Mesenchymal stem cell (in vitro differentiated cells and primary cell): ENCODE data around the gene PDE6B.

Experiments
- DNase-seq: peaks from one replicate; pipeline ENCODE4 v3.0.0-alpha.2; 2013
- H2AFZ ChIP-seq: one replicate; pipeline ENCODE4 v1.6.1; 2013; ENCODE audit warnings: low read depth, mild to moderate bottlenecking, control low read depth, inconsistent platforms, low read length, moderate library complexity
- H2AK5ac ChIP-seq: 2 replicates; pipeline ENCODE4 v1.6.1; 2013; ENCODE audit warnings: low read length, moderate library complexity, mild to moderate bottlenecking, inconsistent platforms; ENCODE audit not compliant: severe bottlenecking
- H2BK120ac ChIP-seq: one replicate; pipeline ENCODE4 v1.6.1; 2013; ENCODE audit warnings: low read depth, mild to moderate bottlenecking, inconsistent platforms, low read length, moderate library complexity
- H2BK12ac ChIP-seq, 2 experiments: one replicate each; pipeline ENCODE4 v1.6.1; 2013; ENCODE audit warnings: inconsistent platforms in 2 of 2, low read length in 2 of 2, mild to moderate bottlenecking in 2 of 2, moderate library complexity in 2 of 2, control low read depth in 1 of 2
- H2BK15ac ChIP-seq: one replicate; pipeline ENCODE4 v1.6.1; 2013; ENCODE audit warnings: mild to moderate bottlenecking, low read depth, inconsistent platforms; ENCODE audit not compliant: poor library complexity, severe bottlenecking
- H2BK5ac ChIP-seq: 2 replicates; pipeline ENCODE4 v1.6.1; 2013; ENCODE audit warnings: low read depth, mild to moderate bottlenecking, low read length, control low read depth, inconsistent platforms; ENCODE audit not compliant: poor library complexity, severe bottlenecking
- H3K14ac ChIP-seq, 2 experiments: one replicate each; pipeline ENCODE4 v1.6.1; 2013; ENCODE audit warnings: inconsistent platforms in 2 of 2, low read length in 2 of 2, control low read depth in 1 of 2, mild to moderate bottlenecking in 1 of 2, moderate library complexity in 1 of 2
- H3K18ac ChIP-seq, 2 experiments: one replicate each; pipeline ENCODE4 v1.6.1; 2013; ENCODE audit warnings: inconsistent platforms in 2 of 2, low read length in 2 of 2, control low read depth in 1 of 2, low read depth in 1 of 2, mild to moderate bottlenecking in 1 of 2
- H3K23ac ChIP-seq, 2 experiments: one replicate each; pipeline ENCODE4 v1.6.1; 2013; ENCODE audit warnings: inconsistent platforms in 2 of 2, low read length in 2 of 2, mild to moderate bottlenecking in 2 of 2, moderate library complexity in 2 of 2, control low read depth in 1 of 2
- H3K27ac ChIP-seq: 2 replicates; pipeline ENCODE4 v1.5.1; 2013; ENCODE audit warnings: mild to moderate bottlenecking, moderate library complexity, low read length, control low read depth, inconsistent platforms; ENCODE audit not compliant: poor library complexity, severe bottlenecking
- H3K27me3 ChIP-seq, 2 experiments: 2 replicates each; pipeline versions ENCODE4 v1.6.1 to v1.7.0; 2013; ENCODE audit warnings: low read length in 2 of 2, mild to moderate bottlenecking in 2 of 2, moderate library complexity in 2 of 2, control low read depth in 1 of 2, inconsistent platforms in 1 of 2; ENCODE audit not compliant: control insufficient read depth in 1 of 2, insufficient read depth in 1 of 2
- H3K36me3 ChIP-seq, 2 experiments: 2 replicates each; pipeline versions ENCODE4 v1.6.1 to v1.7.0; 2013; ENCODE audit warnings: low read length in 2 of 2, control low read depth in 1 of 2, inconsistent platforms in 1 of 2, low read depth in 1 of 2, mild to moderate bottlenecking in 1 of 2; ENCODE audit not compliant: insufficient read depth in 2 of 2, control insufficient read depth in 1 of 2
- H3K4ac ChIP-seq, 2 experiments: one replicate each; pipeline ENCODE4 v1.6.1; 2013; ENCODE audit warnings: inconsistent platforms in 2 of 2, low read length in 2 of 2, mild to moderate bottlenecking in 2 of 2, moderate library complexity in 2 of 2, control low read depth in 1 of 2, low read depth in 1 of 2
- H3K4me1 ChIP-seq: 2 replicates; pipeline ENCODE4 v1.6.1; 2013; ENCODE audit warnings: low read depth, low read length, control low read depth; ENCODE audit not compliant: control insufficient read depth, insufficient read depth
- H3K4me2 ChIP-seq: 2 replicates; pipeline ENCODE4 v1.6.1; 2013; ENCODE audit warnings: low read length, mild to moderate bottlenecking, inconsistent platforms; ENCODE audit not compliant: poor library complexity, severe bottlenecking
- H3K4me3 ChIP-seq, 2 experiments: 2 replicates each; pipeline versions ENCODE4 v1.5.1 to v1.7.0; 2013; ENCODE audit warnings: low read length in 2 of 2, mild to moderate bottlenecking in 2 of 2, control low read depth in 1 of 2, low read depth in 1 of 2; ENCODE audit not compliant: insufficient read depth in 1 of 2
- H3K79me1 ChIP-seq: replicated peaks from 2 replicates; pipeline ENCODE4 v1.6.1; 2013; ENCODE audit warnings: mild to moderate bottlenecking, control low read depth, low read length, inconsistent platforms; ENCODE audit not compliant: poor library complexity, severe bottlenecking
- H3K9ac ChIP-seq: 2 replicates; pipeline ENCODE4 v1.7.0; 2013; ENCODE audit warnings: mild to moderate bottlenecking, low read length, moderate library complexity
- H3K9me3 ChIP-seq: 2 replicates; pipeline ENCODE4 v1.7.0; 2013; ENCODE audit warnings: mild to moderate bottlenecking, low read length; ENCODE audit not compliant: control insufficient read depth
- H4K8ac ChIP-seq: one replicate; pipeline ENCODE4 v1.6.1; 2013; ENCODE audit warnings: inconsistent platforms, mild to moderate bottlenecking, low read length, moderate library complexity
- H4K91ac ChIP-seq: one replicate; pipeline ENCODE4 v1.6.1; 2013; ENCODE audit warnings: mild to moderate bottlenecking, low read length, inconsistent platforms
- WGBS: methylation state at CpG from one replicate; pipeline ENCODE4 v1.1.7; 2013; ENCODE audit warnings: mixed read lengths; 5-methylcytosine and 5-hydroxymethylcytosine counted together

The PDE6B gene

DNA sequence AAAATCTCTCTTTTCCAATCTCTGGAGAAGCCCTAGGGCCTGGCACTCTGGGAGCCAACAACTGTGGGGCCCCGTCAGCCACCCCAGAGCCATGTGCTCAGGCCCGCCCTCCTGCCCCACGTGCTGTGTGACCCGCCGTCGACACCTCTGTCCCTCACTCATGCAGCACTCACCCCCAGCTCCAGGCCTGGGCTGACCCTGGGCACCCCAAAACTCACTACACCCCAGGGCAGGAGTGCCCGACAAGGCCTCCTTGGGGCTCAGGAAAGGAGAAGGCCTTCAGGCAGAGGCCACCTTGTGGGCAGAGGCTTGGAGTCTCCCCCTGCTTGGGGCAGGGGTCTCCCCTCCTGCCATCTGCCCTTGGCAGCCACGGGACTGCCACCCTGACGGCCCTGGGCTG, 54.7 kb downstream of the PDE6B start:
- H3K27me3 ChIP-seq, result no peaks in the 10 kb centered on the region

DNA sequence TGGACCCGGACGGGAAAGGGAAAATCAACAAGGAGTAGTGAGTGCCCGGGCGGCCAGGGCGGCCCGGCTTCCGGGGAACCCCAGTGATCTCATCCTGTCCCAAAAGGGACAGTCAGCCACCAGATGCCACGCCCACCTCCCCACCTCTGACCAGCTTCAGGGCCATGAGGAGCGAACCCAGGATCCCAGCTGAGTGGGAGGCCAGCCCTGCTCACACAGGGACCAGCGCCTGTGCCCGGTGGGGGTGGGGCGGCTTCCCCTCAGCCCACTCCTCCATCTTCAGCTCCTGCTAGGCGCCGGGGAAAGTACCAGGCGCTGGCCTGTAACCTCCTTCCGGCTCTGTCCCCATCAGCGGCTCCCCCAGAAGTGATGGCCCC, 55.2 kb downstream of the PDE6B start:
- Histone ChIP-seq H2BK12ac (no peak overlapping the region), H3K4ac (peak overlapping the region; percentile 3 to 22), H4K8ac (peak overlapping the region; percentile 90), H2BK15ac (peak overlapping the region; percentile 64), H3K27me3 (no peaks in the 10 kb centered on the region), H3K23ac (no peak overlapping the region), H3K79me1 (peaks cover 1% of the 10 kb centered on the region), H2BK5ac (no peak overlapping the region), H3K4me1 (peaks cover 48% of the 10 kb centered on the region), H3K9ac (peak overlapping the region; percentile 59), H3K36me3 (peaks cover 14 to 25% of the 10 kb centered on the region in 2 experiments), H4K91ac (peak overlapping the region; percentile 56), H3K4me3 (peak overlapping the region; percentile 47 to 49), H3K4me2 (peak overlapping the region; percentile 72), H3K9me3 (no peaks in the 10 kb centered on the region), H3K14ac (no peak overlapping the region), H2AK5ac (no peak overlapping the region), H2BK120ac (peak overlapping the region; percentile 29), H3K18ac (peak overlapping the region; percentile 11 to 82), H3K27ac (no peak overlapping the region), H2AFZ (peak overlapping the region; percentile 21)
- 63% methylated on average over 11 of the region's 17 CpGs for WGBS
- DNase-seq, result no peak

More for the DNA sequence above, 54.7 kb downstream of the PDE6B start:
- peaks cover 52% of the 10 kb centered on the region for H3K4me1 ChIP-seq
- DNase-seq, result no peak
- peak overlapping the region in 1 of 2 experiments; percentile 43 for H2BK12ac ChIP-seq
- H3K23ac ChIP-seq, result no peak overlapping the region
- H3K9me3 ChIP-seq, result no peaks in the 10 kb centered on the region
- H3K9ac ChIP-seq, result no peak overlapping the region
- no peak overlapping the region for H3K4me2 ChIP-seq
- WGBS, result 90% methylated on average over 9 of the region's 9 CpGs
- no peak overlapping the region for H2AK5ac ChIP-seq
- H3K4ac ChIP-seq, result peak overlapping the region in 1 of 2 experiments; percentile 3
- no peak overlapping the region for H2BK5ac ChIP-seq
- peak overlapping the region; percentile 54 for H4K91ac ChIP-seq
- H3K4me3 ChIP-seq, result no peak overlapping the region
- peaks cover 6% of the 10 kb centered on the region for H3K79me1 ChIP-seq
- no peak overlapping the region for H2AFZ ChIP-seq
- no peak overlapping the region for H3K27ac ChIP-seq
- H2BK15ac ChIP-seq, result peak overlapping the region; percentile 64
- H2BK120ac ChIP-seq, result no peak overlapping the region
- no peak overlapping the region for H3K14ac ChIP-seq
- peaks cover 13 to 29% of the 10 kb centered on the region in 2 experiments for H3K36me3 ChIP-seq
- peak overlapping the region in 1 of 2 experiments; percentile 11 for H3K18ac ChIP-seq
- H4K8ac ChIP-seq, result peak overlapping the region; percentile 43

DNA sequence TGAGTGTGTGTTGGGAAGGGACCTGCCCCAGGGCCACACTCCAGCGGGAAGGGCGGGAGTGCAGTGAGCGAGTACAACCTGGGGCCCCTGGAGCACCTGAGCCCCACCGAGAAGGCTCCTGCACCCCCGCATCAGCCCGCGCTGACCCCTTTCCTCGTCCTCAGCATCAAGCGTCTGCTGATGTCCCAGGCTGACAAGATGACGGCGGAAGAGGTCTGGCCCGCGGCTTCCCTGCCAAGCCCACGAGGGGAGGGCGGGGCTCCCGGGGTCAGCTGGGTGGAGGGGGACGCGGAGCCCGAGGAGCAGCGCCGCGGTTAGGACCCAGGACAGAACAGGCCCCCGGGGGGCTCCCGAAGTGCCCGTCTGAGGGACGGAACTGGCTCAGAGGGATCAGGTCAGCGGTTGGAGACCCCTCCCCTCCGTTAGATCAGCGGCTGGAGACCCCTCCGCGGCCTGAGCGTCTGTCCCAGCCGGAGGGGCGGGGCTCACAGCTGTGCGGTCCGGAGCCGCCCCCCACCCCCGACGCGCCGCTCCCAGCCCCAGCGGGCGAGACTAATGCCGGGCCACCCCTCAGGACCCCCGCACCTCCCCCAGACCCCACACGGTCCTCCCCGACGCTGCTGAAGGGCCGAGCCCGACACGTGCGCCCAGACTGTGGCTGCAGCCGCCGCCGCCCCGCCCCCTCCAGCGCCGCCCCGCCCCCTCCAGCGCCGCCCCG, 55.7 kb downstream of the PDE6B start:
- Histone ChIP-seq H4K8ac (peak overlapping the region; percentile 90), H2BK120ac (peak overlapping the region; percentile 29), H3K23ac (no peak overlapping the region), H3K9me3 (no peaks in the 10 kb centered on the region), H2BK5ac (no peak overlapping the region), H3K27ac (no peak overlapping the region), H2AFZ (peak overlapping the region; percentile 21), H3K4me1 (peaks cover 47% of the 10 kb centered on the region), H3K79me1 (no peaks in the 10 kb centered on the region), H3K36me3 (peaks cover 16 to 25% of the 10 kb centered on the region in 2 experiments), H2BK15ac (peak overlapping the region; percentile 64), H3K27me3 (no peaks in the 10 kb centered on the region), H3K9ac (peak overlapping the region; percentile 59), H4K91ac (peak overlapping the region; percentile 56), H3K4me2 (peak overlapping the region; percentile 72), H2AK5ac (no peak overlapping the region), H3K4ac (peak overlapping the region; percentile 3 to 22), H3K18ac (peak overlapping the region; percentile 11 to 82), H2BK12ac (peak overlapping the region in 1 of 2 experiments; percentile 42), H3K4me3 (peak overlapping the region; percentile 47 to 49), H3K14ac (no peak overlapping the region)
- WGBS, result 4% methylated on average over 21 of the region's 62 CpGs
- peak; percentile 70 for DNase-seq

DNA sequence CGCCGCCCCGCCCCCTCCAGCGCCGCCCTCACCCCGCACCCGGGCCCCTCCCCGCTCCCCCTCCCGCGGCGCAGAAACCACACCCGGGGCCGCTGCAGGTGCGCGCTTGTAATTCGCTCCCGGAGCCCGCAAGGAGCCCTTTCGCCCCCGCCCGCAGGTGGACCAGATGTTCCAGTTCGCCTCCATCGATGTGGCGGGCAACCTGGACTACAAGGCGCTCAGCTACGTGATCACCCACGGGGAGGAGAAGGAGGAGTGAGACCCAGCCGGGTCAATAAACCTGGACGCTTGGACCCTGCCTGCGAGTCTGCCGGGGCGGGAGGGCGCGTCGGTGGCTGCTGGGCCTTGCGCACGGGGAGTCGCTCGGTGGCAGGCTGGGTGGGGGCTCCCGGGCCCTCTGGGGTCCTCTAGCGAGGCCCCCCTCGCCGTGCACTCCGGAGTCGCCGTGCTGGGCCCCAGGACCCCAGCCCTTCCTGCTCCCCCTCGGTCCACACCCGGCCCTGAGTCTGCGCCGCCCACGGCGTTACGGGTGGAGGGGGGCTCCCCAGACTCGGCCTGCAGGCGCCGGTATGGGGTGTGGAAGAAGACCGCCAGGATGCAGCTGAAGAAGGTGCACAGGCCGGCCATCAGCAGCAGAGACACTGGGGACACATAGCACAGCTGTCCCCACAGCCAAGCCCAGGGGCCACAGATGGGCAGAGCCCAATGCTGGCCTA, 56.5 kb downstream of the PDE6B start:
- H3K36me3 ChIP-seq, result peaks cover 18 to 23% of the 10 kb centered on the region in 2 experiments
- H3K4me2 ChIP-seq, result no peak overlapping the region
- H2BK12ac ChIP-seq, result no peak overlapping the region
- no peak overlapping the region for H2BK15ac ChIP-seq
- no peaks in the 10 kb centered on the region for H3K79me1 ChIP-seq
- H2BK5ac ChIP-seq, result no peak overlapping the region
- WGBS, result 69% methylated on average over 51 of the region's 58 CpGs
- no peak overlapping the region for H3K9ac ChIP-seq
- no peaks in the 10 kb centered on the region for H3K9me3 ChIP-seq
- no peaks in the 10 kb centered on the region for H3K27me3 ChIP-seq
- no peak for DNase-seq
- no peak overlapping the region for H2AFZ ChIP-seq
- H3K23ac ChIP-seq, result no peak overlapping the region
- no peak overlapping the region for H2AK5ac ChIP-seq
- H3K27ac ChIP-seq, result no peak overlapping the region
- no peak overlapping the region for H3K14ac ChIP-seq
- H4K8ac ChIP-seq, result peak overlapping the region; percentile 56
- no peak overlapping the region for H3K4me3 ChIP-seq
- no peak overlapping the region for H3K4ac ChIP-seq
- H4K91ac ChIP-seq, result no peak overlapping the region
- no peak overlapping the region for H3K18ac ChIP-seq
- H3K4me1 ChIP-seq, result peaks cover 49% of the 10 kb centered on the region
- H2BK120ac ChIP-seq, result no peak overlapping the region
